ENCODE data around the gene UBE2J2. TPM values are rescaled to one million over a fixed set of nuclear protein-coding genes. Genes with fewer than 3 reads are reported as not detected.

Gene UBE2J2
- total and polyA plus RNA-seq, 2 donors (not counting 3 experiments of a cell fraction or from before 2014, with no cell fraction given), result 60.7 to 80.7 TPM

DNA sequence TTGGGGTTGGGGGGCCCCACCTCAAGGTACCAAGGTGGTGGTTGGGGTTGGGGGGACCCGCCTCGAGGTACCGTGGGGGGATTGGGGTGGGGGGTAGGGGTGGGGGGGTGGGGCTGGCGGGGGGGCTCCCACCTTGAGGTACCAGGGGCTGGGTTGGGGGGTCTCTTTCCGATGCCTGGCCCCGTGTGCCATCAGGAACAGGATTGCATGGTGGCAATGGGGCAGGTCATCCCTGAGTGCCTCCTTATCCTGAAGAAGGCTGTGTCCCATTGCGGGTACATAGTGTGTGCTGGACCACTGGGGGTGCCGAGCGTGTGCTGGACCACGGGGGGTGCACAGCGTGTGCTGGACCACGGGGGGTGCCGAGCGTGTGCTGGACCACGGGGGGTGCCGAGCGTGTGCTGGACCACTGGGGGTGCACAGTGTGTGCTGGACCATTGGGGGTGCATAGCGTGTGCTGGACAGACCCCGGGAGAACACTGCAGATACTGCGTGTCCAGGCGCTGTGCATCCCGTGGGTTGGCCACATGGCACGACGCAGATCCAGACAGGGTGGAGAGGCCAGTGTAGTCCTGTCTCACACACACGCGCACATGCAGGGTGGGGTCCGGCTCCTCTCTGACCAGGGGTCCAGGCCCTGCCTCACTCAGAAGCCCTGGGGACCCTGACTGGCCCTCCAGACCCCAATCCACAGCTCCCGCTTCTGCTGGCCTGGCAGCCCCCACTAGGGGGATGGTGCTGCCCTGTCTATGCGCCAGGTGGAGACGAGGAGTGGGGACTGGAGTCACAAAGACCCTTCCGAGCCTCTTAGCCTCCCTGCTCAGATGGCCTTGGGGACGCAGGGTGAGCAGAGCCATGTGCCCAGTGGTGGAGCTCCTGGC, 10.8 kb upstream of the UBE2J2 start:
- intact Hi-C loops (cut with micrococcal nuclease), result no loop called here
- Histone ChIP-seq H3K4me3 (replicated peaks in 1 of 3; ENCODE audit: insufficient read depth in 1 of 3, low read depth in 1 of 3, low read length in 3 of 3) (no peak overlapping the region), H2AFZ (ENCODE audit: low read depth, low read length) (no peak overlapping the region), H3K27ac (ENCODE audit: insufficient read depth, low read depth, low read length) (no peak overlapping the region), H3K79me2 (ENCODE audit: control insufficient read depth, insufficient read depth, low read length) (no peaks in the 10 kb centered on the region), H3K4me2 (ENCODE audit: insufficient read depth, low read length) (no peak overlapping the region), H3K36me3 (ENCODE audit: control insufficient read depth in 2 of 2, extremely low read depth in 1 of 2, insufficient read depth in 2 of 2, low read length in 2 of 2) (no peaks in the 10 kb centered on the region), H3K4me1 (ENCODE audit: control insufficient read depth, extremely low read depth, insufficient read depth, low read length) (peaks cover 2% of the 10 kb centered on the region), H3K9ac (replicated peaks; ENCODE audit: extremely low read depth, insufficient read depth, low read length) (no peak overlapping the region), H4K20me1 (replicated peaks; ENCODE audit: control insufficient read depth, extremely low read depth, insufficient read depth, low read length) (no peaks in the 10 kb centered on the region), H3K9me3 (replicated peaks; ENCODE audit: control insufficient read depth, insufficient read depth, low read length) (no peaks in the 10 kb centered on the region), H3K27me3 (ENCODE audit: control insufficient read depth in 2 of 2, insufficient read depth in 2 of 2, low read length in 2 of 2) (no peaks in the 10 kb centered on the region), H3K9me1 (replicated peaks; ENCODE audit: control insufficient read depth, extremely low read depth, insufficient read depth, low read length) (no peaks in the 10 kb centered on the region)
- no peak for FAIRE-seq
- DNase-seq (ENCODE audit: low read depth, low spot score), result no peak
- CTCF ChIA-PET, result interaction anchor here (2.8 kb wide), 1 partner anchor 162 kb away, joined by 7 read pairs; no protein-coding TSS in a partner anchor
- POLR2A ChIA-PET, result no interaction called here
- no TSS peak for BruUV-seq (replicated peaks)
- dilution Hi-C loops (cut with MboI; ENCODE audit: extremely low pct_ligation_motif_present, low sequenced_read_pairs), result no loop called here
- no peak for TF ChIP-seq GATA2 (IDR thresholded peaks at IDR 0.05; ENCODE audit: insufficient read depth, insufficient read length, low read depth, low read length)
- no peak for TF ChIP-seq POLR2A (IDR thresholded peaks at IDR 0.05; ENCODE audit: low read depth, low read length)
- TF ChIP-seq, protein P1, sequence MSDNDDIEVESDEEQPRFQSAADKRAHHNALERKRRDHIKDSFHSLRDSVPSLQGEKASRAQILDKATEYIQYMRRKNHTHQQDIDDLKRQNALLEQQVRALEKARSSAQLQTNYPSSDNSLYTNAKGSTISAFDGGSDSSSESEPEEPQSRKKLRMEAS (IDR thresholded peaks at IDR 0.05; ENCODE audit: insufficient read depth, insufficient read length), result no peak
- no peak for TF ChIP-seq MYC (IDR thresholded peaks at IDR 0.05; ENCODE audit: low read depth, low read length)

DNA sequence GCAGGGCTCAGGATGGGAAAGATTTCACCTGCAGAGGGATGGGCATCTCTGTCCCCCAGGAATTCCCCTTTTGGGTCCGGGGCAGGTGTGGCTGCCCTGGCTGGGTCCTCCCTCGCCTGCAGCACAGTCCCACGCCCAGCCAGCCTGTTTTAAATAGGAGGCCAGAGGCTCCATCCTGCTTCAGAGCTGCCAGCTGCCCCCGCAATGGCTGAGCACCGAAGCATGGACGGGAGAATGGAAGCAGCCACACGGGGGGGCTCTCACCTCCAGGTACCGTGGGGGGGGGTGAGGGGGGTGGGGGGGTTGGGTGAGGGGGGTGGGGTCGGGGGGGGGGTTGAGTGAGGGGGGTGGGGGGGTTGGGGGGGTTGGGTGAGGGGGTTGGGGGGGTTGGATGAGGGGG, 10.2 kb upstream of the UBE2J2 start:
- Histone ChIP-seq H3K9me3 (replicated peaks; ENCODE audit: control insufficient read depth, insufficient read depth, low read length) (no peaks in the 10 kb centered on the region), H3K4me3 (replicated peaks in 1 of 3; ENCODE audit: insufficient read depth in 1 of 3, low read depth in 1 of 3, low read length in 3 of 3) (no peak overlapping the region), H2AFZ (ENCODE audit: low read depth, low read length) (no peak overlapping the region), H3K27me3 (ENCODE audit: control insufficient read depth in 2 of 2, insufficient read depth in 2 of 2, low read length in 2 of 2) (no peaks in the 10 kb centered on the region), H3K9ac (replicated peaks; ENCODE audit: extremely low read depth, insufficient read depth, low read length) (no peak overlapping the region), H3K27ac (ENCODE audit: insufficient read depth, low read depth, low read length) (no peak overlapping the region), H3K79me2 (ENCODE audit: control insufficient read depth, insufficient read depth, low read length) (no peaks in the 10 kb centered on the region), H3K9me1 (replicated peaks; ENCODE audit: control insufficient read depth, extremely low read depth, insufficient read depth, low read length) (no peaks in the 10 kb centered on the region), H3K4me2 (ENCODE audit: insufficient read depth, low read length) (no peak overlapping the region), H4K20me1 (replicated peaks; ENCODE audit: control insufficient read depth, extremely low read depth, insufficient read depth, low read length) (no peaks in the 10 kb centered on the region), H3K4me1 (ENCODE audit: control insufficient read depth, extremely low read depth, insufficient read depth, low read length) (peaks cover 2% of the 10 kb centered on the region), H3K36me3 (ENCODE audit: control insufficient read depth in 2 of 2, extremely low read depth in 1 of 2, insufficient read depth in 2 of 2, low read length in 2 of 2) (no peaks in the 10 kb centered on the region)
- ChIA-PET POLR2A (no interaction called here), CTCF (interaction anchor here (2.8 kb wide), 1 partner anchor 162 kb away, joined by 7 read pairs; no protein-coding TSS in a partner anchor)
- intact Hi-C loops (cut with micrococcal nuclease) (no loop called here), dilution Hi-C loops (cut with MboI; ENCODE audit: extremely low pct_ligation_motif_present, low sequenced_read_pairs) (no loop called here)
- TF ChIP-seq, protein P1 (IDR thresholded peaks at IDR 0.05; ENCODE audit: insufficient read depth, insufficient read length), result no peak
- no peak for TF ChIP-seq EZH2 (IDR thresholded peaks at IDR 0.05; ENCODE audit: borderline replicate concordance, low read depth, low read length, severe bottlenecking)
- TF ChIP-seq GATA2 (IDR thresholded peaks at IDR 0.05; ENCODE audit: insufficient read depth, insufficient read length, low read depth, low read length), result no peak
- no peak for TF ChIP-seq POLR2A (IDR thresholded peaks at IDR 0.05; ENCODE audit: low read depth, low read length)
- no peak for TF ChIP-seq FOS (IDR thresholded peaks at IDR 0.05; ENCODE audit: borderline replicate concordance, insufficient read depth, low read length)
- no peak for TF ChIP-seq MYC (IDR thresholded peaks at IDR 0.05; ENCODE audit: low read depth, low read length)
- no peak for TF ChIP-seq POLR2AphosphoS5 (IDR thresholded peaks at IDR 0.05; ENCODE audit: insufficient read depth, low read depth, low read length)
- TF ChIP-seq JUN (IDR thresholded peaks at IDR 0.05; ENCODE audit: borderline replicate concordance, insufficient read depth, insufficient read length, low read depth), result no peak
- TF ChIP-seq, protein P2, sequence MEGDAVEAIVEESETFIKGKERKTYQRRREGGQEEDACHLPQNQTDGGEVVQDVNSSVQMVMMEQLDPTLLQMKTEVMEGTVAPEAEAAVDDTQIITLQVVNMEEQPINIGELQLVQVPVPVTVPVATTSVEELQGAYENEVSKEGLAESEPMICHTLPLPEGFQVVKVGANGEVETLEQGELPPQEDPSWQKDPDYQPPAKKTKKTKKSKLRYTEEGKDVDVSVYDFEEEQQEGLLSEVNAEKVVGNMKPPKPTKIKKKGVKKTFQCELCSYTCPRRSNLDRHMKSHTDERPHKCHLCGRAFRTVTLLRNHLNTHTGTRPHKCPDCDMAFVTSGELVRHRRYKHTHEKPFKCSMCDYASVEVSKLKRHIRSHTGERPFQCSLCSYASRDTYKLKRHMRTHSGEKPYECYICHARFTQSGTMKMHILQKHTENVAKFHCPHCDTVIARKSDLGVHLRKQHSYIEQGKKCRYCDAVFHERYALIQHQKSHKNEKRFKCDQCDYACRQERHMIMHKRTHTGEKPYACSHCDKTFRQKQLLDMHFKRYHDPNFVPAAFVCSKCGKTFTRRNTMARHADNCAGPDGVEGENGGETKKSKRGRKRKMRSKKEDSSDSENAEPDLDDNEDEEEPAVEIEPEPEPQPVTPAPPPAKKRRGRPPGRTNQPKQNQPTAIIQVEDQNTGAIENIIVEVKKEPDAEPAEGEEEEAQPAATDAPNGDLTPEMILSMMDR (IDR thresholded peaks at IDR 0.05; ENCODE audit: extremely low read depth in 1 of 2, insufficient read depth in 1 of 2, low read depth in 1 of 2, low read length in 2 of 2), result no peak
- FAIRE-seq (no peak), DNase-seq (ENCODE audit: low read depth, low spot score) (no peak)
- BruUV-seq (replicated peaks), result no TSS peak
